Measurements from ENCODE around the gene ZNF407. TPM values are rescaled to one million over a fixed set of nuclear protein-coding genes. Genes with fewer than 3 reads are reported as not detected.

The ZNF407 gene
- total RNA-seq, 1 donor = 16.6 TPM

DNA sequence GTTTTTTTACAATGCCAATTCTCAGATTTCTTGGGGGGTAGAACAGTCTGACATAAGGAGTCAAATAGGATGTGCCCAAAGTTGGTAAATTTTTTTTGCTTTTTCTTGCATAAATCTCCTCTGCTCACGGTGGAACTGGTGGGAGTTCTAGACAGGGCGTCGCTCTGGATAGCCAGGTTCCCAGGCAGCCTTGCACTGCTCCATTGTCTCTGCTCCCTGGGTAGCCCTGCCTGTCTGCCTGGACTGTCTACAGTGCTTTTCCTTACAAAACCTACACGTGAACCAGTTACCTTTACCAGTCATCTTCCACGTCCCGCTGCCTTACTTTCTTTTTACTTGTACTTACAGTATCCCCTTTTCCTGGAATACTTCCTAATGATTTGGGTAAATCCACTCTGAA lies 117.1 kb downstream of the ZNF407 start:
- peak overlapping the region; percentile 67 for H2AFZ ChIP-seq (ENCODE audit: low read length)
- H4K20me1 ChIP-seq (ENCODE audit: insufficient read depth, low read length) = no peaks in the 10 kb centered on the region
- TF ChIP-seq, protein P1, sequence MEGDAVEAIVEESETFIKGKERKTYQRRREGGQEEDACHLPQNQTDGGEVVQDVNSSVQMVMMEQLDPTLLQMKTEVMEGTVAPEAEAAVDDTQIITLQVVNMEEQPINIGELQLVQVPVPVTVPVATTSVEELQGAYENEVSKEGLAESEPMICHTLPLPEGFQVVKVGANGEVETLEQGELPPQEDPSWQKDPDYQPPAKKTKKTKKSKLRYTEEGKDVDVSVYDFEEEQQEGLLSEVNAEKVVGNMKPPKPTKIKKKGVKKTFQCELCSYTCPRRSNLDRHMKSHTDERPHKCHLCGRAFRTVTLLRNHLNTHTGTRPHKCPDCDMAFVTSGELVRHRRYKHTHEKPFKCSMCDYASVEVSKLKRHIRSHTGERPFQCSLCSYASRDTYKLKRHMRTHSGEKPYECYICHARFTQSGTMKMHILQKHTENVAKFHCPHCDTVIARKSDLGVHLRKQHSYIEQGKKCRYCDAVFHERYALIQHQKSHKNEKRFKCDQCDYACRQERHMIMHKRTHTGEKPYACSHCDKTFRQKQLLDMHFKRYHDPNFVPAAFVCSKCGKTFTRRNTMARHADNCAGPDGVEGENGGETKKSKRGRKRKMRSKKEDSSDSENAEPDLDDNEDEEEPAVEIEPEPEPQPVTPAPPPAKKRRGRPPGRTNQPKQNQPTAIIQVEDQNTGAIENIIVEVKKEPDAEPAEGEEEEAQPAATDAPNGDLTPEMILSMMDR (IDR thresholded peaks at IDR 0.05; ENCODE audit: extremely low read depth, low read depth, low read length) = no peak
- no peaks in the 10 kb centered on the region for H3K9me3 ChIP-seq (ENCODE audit: low read depth, low read length)
- no peak for DNase-seq (ENCODE audit: insufficient read length, low spot score, missing footprints)
- H3K36me3 ChIP-seq (ENCODE audit: insufficient read depth, low read length) = no peaks in the 10 kb centered on the region
- H3K79me2 ChIP-seq (ENCODE audit: insufficient read depth, low read length) = no peaks in the 10 kb centered on the region
- H3K4me2 ChIP-seq (ENCODE audit: insufficient read depth, low read length) = peak overlapping the region; percentile 43
- no peaks in the 10 kb centered on the region for H3K27me3 ChIP-seq (ENCODE audit: insufficient read depth, low read length)
- no peaks in the 10 kb centered on the region for H3K4me1 ChIP-seq (ENCODE audit: insufficient read depth, low read length)
- H3K27ac ChIP-seq (ENCODE audit: low read depth, low read length) = no peak overlapping the region
- peak overlapping the region; percentile 41 for H3K4me3 ChIP-seq (ENCODE audit: insufficient read depth, low read length)

DNA sequence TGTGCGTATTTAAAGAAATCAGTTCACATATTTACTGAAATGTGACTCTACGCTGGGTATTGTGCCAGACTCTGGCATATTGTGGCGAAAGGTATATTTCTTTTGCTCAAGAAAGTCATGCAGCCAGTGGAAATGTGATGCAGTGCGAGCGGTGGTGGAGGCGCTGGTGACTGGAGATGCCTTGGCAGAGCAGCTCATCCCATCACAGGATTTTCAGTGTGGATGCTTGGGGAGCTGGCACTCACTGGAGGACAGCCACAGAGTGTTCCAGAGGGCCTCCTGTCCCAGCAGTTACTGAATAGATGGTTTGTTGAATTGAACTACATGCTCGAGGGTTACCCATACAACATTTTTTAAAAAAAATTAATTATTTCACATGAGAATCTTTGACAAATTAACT lies 117.6 kb downstream of the ZNF407 start:
- H2AFZ ChIP-seq (ENCODE audit: low read length) = peak overlapping the region; percentile 67
- no peak for DNase-seq (ENCODE audit: insufficient read length, low spot score, missing footprints)
- no peaks in the 10 kb centered on the region for H3K36me3 ChIP-seq (ENCODE audit: insufficient read depth, low read length)
- H3K4me1 ChIP-seq (ENCODE audit: insufficient read depth, low read length) = no peaks in the 10 kb centered on the region
- H3K79me2 ChIP-seq (ENCODE audit: insufficient read depth, low read length) = no peaks in the 10 kb centered on the region
- H3K4me3 ChIP-seq (ENCODE audit: insufficient read depth, low read length) = peak overlapping the region; percentile 41
- H3K9me3 ChIP-seq (ENCODE audit: low read depth, low read length) = no peaks in the 10 kb centered on the region
- H3K4me2 ChIP-seq (ENCODE audit: insufficient read depth, low read length) = peak overlapping the region; percentile 43
- TF ChIP-seq, protein P1 (IDR thresholded peaks at IDR 0.05; ENCODE audit: extremely low read depth, low read depth, low read length) = no peak
- H4K20me1 ChIP-seq (ENCODE audit: insufficient read depth, low read length) = no peaks in the 10 kb centered on the region
- no peak overlapping the region for H3K27ac ChIP-seq (ENCODE audit: low read depth, low read length)
- no peaks in the 10 kb centered on the region for H3K27me3 ChIP-seq (ENCODE audit: insufficient read depth, low read length)

GRCh38 chr18:74715865-74716712 lies 118.4 kb downstream of the ZNF407 start:
- Histone ChIP-seq H2AFZ (ENCODE audit: low read length) (no peak overlapping the region), H3K79me2 (ENCODE audit: insufficient read depth, low read length) (no peaks in the 10 kb centered on the region), H3K27me3 (ENCODE audit: insufficient read depth, low read length) (no peaks in the 10 kb centered on the region), H3K36me3 (ENCODE audit: insufficient read depth, low read length) (no peaks in the 10 kb centered on the region), H3K4me3 (ENCODE audit: insufficient read depth, low read length) (no peak overlapping the region), H3K9me3 (ENCODE audit: low read depth, low read length) (no peaks in the 10 kb centered on the region), H3K27ac (ENCODE audit: low read depth, low read length) (no peak overlapping the region), H4K20me1 (ENCODE audit: insufficient read depth, low read length) (no peaks in the 10 kb centered on the region), H3K4me1 (ENCODE audit: insufficient read depth, low read length) (no peaks in the 10 kb centered on the region), H3K4me2 (ENCODE audit: insufficient read depth, low read length) (no peak overlapping the region)
- no peak for DNase-seq (ENCODE audit: insufficient read length, low spot score, missing footprints)
- TF ChIP-seq, protein P1 (IDR thresholded peaks at IDR 0.05; ENCODE audit: extremely low read depth, low read depth, low read length) = no peak

GRCh38 chr18:74718312-74718711 lies 120.6 kb downstream of the ZNF407 start:
- H3K4me1 ChIP-seq (ENCODE audit: insufficient read depth, low read length) = peaks cover 9% of the 10 kb centered on the region
- no peaks in the 10 kb centered on the region for H3K36me3 ChIP-seq (ENCODE audit: insufficient read depth, low read length)
- DNase-seq (ENCODE audit: insufficient read length, low spot score, missing footprints) = no peak
- H4K20me1 ChIP-seq (ENCODE audit: insufficient read depth, low read length) = no peaks in the 10 kb centered on the region
- H3K4me3 ChIP-seq (ENCODE audit: insufficient read depth, low read length) = no peak overlapping the region
- TF ChIP-seq, protein P1 (IDR thresholded peaks at IDR 0.05; ENCODE audit: extremely low read depth, low read depth, low read length) = no peak
- no peaks in the 10 kb centered on the region for H3K9me3 ChIP-seq (ENCODE audit: low read depth, low read length)
- no peaks in the 10 kb centered on the region for H3K27me3 ChIP-seq (ENCODE audit: insufficient read depth, low read length)
- H3K27ac ChIP-seq (ENCODE audit: low read depth, low read length) = no peak overlapping the region
- H2AFZ ChIP-seq (ENCODE audit: low read length) = no peak overlapping the region
- no peaks in the 10 kb centered on the region for H3K79me2 ChIP-seq (ENCODE audit: insufficient read depth, low read length)
- H3K4me2 ChIP-seq (ENCODE audit: insufficient read depth, low read length) = no peak overlapping the region

Measured in osteoblast (primary cell).